Esophagus squamous epithelium (tissue), 4 donors: ENCODE measurements around the gene RNF123.
A peak's percentile ranks its signal among the peaks of the same experiment; 100 is the strongest.

Experiments
- CTCF ChIP-seq, 6 experiments: fragments of 450-650 bp in 4 of 6; fragments of 200-600 bp in 2 of 6; sonication (generic) in 2 of 6; IDR thresholded peaks; one replicate each; pipeline ENCODE4 v1.5.1; 2016 to 2019; ENCODE audit warnings: antibody characterized with exemption in 6 of 6, mild to moderate bottlenecking in 4 of 6, moderate library complexity in 4 of 6
- POLR2A ChIP-seq, 4 donors: fragments of 450-650 bp; IDR thresholded peaks; one replicate each; pipeline ENCODE4 v1.6.1; 2017; ENCODE audit warnings: antibody characterized with exemption in 4 of 4, mild to moderate bottlenecking in 4 of 4, moderate library complexity in 3 of 4

GRCh38 chr3:49723296-49723627, 33.9 kb downstream of the RNF123 start:
- peak in 1 of 6 experiments; percentile 2 for TF ChIP-seq CTCF (IDR thresholded peaks at IDR 0.05)
- TF ChIP-seq POLR2A (IDR thresholded peaks at IDR 0.05): no peak
